Fibroblast of lung (primary cell): ENCODE data around the gene CALML4. TPM values are rescaled to one million over a fixed set of nuclear protein-coding genes. Genes with fewer than 3 reads are reported as not detected.

Experiments
- DNase-seq, 2 donors: peaks; one replicate each; pipeline versions ENCODE4 v3.0.0 to v3.0.0-alpha.2; 2010; ENCODE audit warnings: low read depth in 2 of 2
- H2AFZ ChIP-seq: 2 replicates; pipeline ENCODE4 v1.5.1; 2012; ENCODE audit warnings: low read length, control low read depth, inconsistent platforms
- H3K27ac ChIP-seq: 2 replicates; pipeline ENCODE4 v1.5.1; 2011; ENCODE audit warnings: low read length, control low read depth; ENCODE audit not compliant: insufficient read depth
- H3K27me3 ChIP-seq: 2 replicates; pipeline ENCODE4 v1.5.1; 2011; ENCODE audit warnings: mild to moderate bottlenecking, low read length; ENCODE audit not compliant: control insufficient read depth, insufficient read depth
- H3K36me3 ChIP-seq: 2 replicates; pipeline ENCODE4 v1.5.1; 2011; ENCODE audit warnings: low read length; ENCODE audit not compliant: control insufficient read depth, insufficient read depth
- H3K4me1 ChIP-seq: 2 replicates; pipeline ENCODE4 v1.5.1; 2011; ENCODE audit warnings: low read length; ENCODE audit not compliant: control insufficient read depth, insufficient read depth; ENCODE audit errors: extremely low read depth
- H3K4me2 ChIP-seq: 2 replicates; pipeline ENCODE4 v1.5.1; 2011; ENCODE audit warnings: low read length, control low read depth; ENCODE audit not compliant: insufficient read depth; ENCODE audit errors: extremely low read depth
- H3K4me3 ChIP-seq, 4 experiments: fragments of 200-600 bp in 1 of 4; sonication (generic) in 1 of 4; replicated peaks in 1 of 4; 2 replicates each; pipeline ENCODE4 v1.5.1; 2011 to 2016; ENCODE audit warnings: low read length in 4 of 4, low read depth in 3 of 4, mild to moderate bottlenecking in 3 of 4, control low read depth in 2 of 4, inconsistent platforms in 1 of 4, mixed read lengths in 1 of 4; ENCODE audit not compliant: insufficient read depth in 1 of 4; ENCODE audit errors: control extremely low read depth in 1 of 4
- H3K79me2 ChIP-seq: 2 replicates; pipeline ENCODE4 v1.5.1; 2012; ENCODE audit warnings: mild to moderate bottlenecking, low read length, inconsistent platforms; ENCODE audit not compliant: control insufficient read depth, insufficient read depth
- H3K9ac ChIP-seq: 2 replicates; pipeline ENCODE4 v1.5.1; 2011; ENCODE audit warnings: mild to moderate bottlenecking, low read length, control low read depth; ENCODE audit not compliant: insufficient read depth
- H3K9me3 ChIP-seq: 2 replicates; pipeline ENCODE4 v1.5.1; 2012; ENCODE audit warnings: low read depth, low read length; ENCODE audit not compliant: control insufficient read depth, insufficient read depth
- H4K20me1 ChIP-seq: 2 replicates; pipeline ENCODE4 v1.5.1; 2011; ENCODE audit warnings: low read length; ENCODE audit not compliant: control insufficient read depth, insufficient read depth; ENCODE audit errors: extremely low read depth
- EZH2 ChIP-seq: IDR thresholded peaks from 2 replicates; pipeline ENCODE4 v1.5.1; 2012; ENCODE audit warnings: low read length, control low read depth, mild to moderate bottlenecking; ENCODE audit errors: missing control alignments
- polyA plus RNA-seq, 2 donors: library from polyadenylated mRNA; depleted of rRNA in 1 of 2; stranded (reverse) in 1 of 2; unstranded in 1 of 2; fragments of >200 nt; gene quantifications; 2 replicates each; pipeline ENCODE4 v1.2.1, GENCODE V29; 2011 to 2012; ENCODE audit warnings: missing spikeins in 1 of 2
- total RNA-seq: library from RNA; depleted of rRNA; stranded (reverse); fragments of >200 nt; gene quantifications from 2 replicates; pipeline ENCODE4 v1.2.1, GENCODE V29; 2014
- TF ChIP-seq, protein P1 (sequence below), 2 donors: IDR thresholded peaks in 1 of 2; conservative IDR thresholded peaks in 1 of 2; 1 replicate in 1 of 2; 2 replicates in 1 of 2; pipeline ENCODE4 v1.5.1; 2011 to 2012; ENCODE audit warnings: low read length in 2 of 2, control low read depth in 1 of 2, inconsistent platforms in 1 of 2, low read depth in 1 of 2, mild to moderate bottlenecking in 1 of 2

The CALML4 gene
- total and polyA plus RNA-seq, 2 donors (not counting 1 experiment from before 2014, with no cell fraction given): 1.8 to 2.0 TPM

DNA sequence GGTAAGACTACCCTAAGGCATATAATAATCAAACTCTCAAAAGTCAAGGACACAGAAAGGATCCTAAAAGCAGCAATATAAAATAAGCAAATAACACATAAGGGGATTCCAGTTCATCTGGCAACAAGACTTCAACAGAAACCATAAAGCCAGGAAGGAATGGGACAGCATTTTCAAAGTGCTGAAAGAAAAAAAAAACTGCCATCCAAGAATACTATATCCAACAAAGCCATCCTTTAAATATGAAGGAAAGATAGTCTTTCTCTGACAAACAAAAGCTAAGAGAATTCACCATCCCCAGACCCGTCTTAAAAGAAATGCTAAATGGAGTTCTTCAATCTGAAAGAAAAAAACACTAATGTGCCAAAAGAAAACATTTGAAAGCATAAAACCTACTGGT, 39.1 kb upstream of the CALML4 start:
- no peak overlapping the region for H3K4me2 ChIP-seq
- no peaks in the 10 kb centered on the region for H4K20me1 ChIP-seq
- H3K27me3 ChIP-seq: no peaks in the 10 kb centered on the region
- TF ChIP-seq, protein P1, sequence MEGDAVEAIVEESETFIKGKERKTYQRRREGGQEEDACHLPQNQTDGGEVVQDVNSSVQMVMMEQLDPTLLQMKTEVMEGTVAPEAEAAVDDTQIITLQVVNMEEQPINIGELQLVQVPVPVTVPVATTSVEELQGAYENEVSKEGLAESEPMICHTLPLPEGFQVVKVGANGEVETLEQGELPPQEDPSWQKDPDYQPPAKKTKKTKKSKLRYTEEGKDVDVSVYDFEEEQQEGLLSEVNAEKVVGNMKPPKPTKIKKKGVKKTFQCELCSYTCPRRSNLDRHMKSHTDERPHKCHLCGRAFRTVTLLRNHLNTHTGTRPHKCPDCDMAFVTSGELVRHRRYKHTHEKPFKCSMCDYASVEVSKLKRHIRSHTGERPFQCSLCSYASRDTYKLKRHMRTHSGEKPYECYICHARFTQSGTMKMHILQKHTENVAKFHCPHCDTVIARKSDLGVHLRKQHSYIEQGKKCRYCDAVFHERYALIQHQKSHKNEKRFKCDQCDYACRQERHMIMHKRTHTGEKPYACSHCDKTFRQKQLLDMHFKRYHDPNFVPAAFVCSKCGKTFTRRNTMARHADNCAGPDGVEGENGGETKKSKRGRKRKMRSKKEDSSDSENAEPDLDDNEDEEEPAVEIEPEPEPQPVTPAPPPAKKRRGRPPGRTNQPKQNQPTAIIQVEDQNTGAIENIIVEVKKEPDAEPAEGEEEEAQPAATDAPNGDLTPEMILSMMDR (conservative IDR thresholded peaks at IDR 0.05 in 1 of 2, IDR thresholded peaks at IDR 0.05 in 1 of 2; ENCODE audit: low read depth in 1 of 2, low read length in 2 of 2): no peak
- no peak for TF ChIP-seq EZH2
- no peak overlapping the region for H3K4me3 ChIP-seq
- no peaks in the 10 kb centered on the region for H3K36me3 ChIP-seq
- H3K4me1 ChIP-seq: no peaks in the 10 kb centered on the region
- H2AFZ ChIP-seq: no peak overlapping the region
- H3K27ac ChIP-seq: no peak overlapping the region
- no peak for DNase-seq
- no peaks in the 10 kb centered on the region for H3K9me3 ChIP-seq
- no peak overlapping the region for H3K9ac ChIP-seq
- no peaks in the 10 kb centered on the region for H3K79me2 ChIP-seq

DNA sequence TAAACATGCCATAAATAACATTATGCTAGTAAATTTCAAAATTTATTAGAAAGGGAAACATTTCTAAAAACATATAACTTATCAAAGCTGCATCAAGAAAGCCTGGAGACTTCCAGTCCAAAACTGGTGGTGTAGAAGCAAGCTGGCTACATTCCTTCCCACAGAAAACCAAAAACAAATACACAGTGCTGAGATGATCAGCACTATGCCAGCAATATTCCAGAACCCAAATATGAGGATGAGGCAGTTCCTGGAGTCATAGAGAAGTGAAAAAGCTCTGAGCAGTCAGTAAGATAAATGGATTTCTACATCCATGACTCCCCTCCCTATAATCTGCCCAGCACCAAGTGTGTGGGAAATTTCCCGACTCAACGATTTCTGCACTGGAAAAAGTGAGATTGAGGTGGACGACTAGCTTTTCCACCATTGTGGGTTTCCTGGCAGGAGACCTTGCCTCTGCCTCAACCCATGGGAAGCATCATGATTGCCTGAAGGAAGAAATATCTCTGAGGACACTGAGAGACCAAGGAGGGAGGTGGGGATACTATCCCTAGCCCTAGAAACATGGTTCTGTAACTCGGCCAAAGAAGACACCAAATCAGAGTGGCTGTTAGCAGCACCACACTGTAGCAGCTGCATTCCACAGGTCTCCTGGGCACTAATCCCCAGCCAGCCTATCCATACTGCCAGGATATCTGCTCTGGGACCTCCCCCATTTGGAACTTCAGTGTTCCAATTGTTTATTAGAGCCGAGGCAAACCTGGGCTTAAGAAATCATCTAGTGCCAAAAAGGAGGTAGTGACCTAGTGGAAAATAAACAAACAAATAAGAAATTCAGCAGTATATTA, 36.2 kb upstream of the CALML4 start:
- H2AFZ ChIP-seq: no peak overlapping the region
- peak in 1 of 2 donors; percentile 15 for DNase-seq
- H3K9me3 ChIP-seq: no peaks in the 10 kb centered on the region
- no peaks in the 10 kb centered on the region for H3K79me2 ChIP-seq
- no peak overlapping the region for H3K4me2 ChIP-seq
- H3K36me3 ChIP-seq: no peaks in the 10 kb centered on the region
- no peaks in the 10 kb centered on the region for H4K20me1 ChIP-seq
- H3K9ac ChIP-seq: no peak overlapping the region
- no peak overlapping the region for H3K27ac ChIP-seq
- no peaks in the 10 kb centered on the region for H3K4me1 ChIP-seq
- TF ChIP-seq, protein P1 (conservative IDR thresholded peaks at IDR 0.05 in 1 of 2, IDR thresholded peaks at IDR 0.05 in 1 of 2; ENCODE audit: low read depth in 1 of 2, low read length in 2 of 2): no peak
- no peak for TF ChIP-seq EZH2
- no peak overlapping the region for H3K4me3 ChIP-seq
- H3K27me3 ChIP-seq: no peaks in the 10 kb centered on the region

DNA sequence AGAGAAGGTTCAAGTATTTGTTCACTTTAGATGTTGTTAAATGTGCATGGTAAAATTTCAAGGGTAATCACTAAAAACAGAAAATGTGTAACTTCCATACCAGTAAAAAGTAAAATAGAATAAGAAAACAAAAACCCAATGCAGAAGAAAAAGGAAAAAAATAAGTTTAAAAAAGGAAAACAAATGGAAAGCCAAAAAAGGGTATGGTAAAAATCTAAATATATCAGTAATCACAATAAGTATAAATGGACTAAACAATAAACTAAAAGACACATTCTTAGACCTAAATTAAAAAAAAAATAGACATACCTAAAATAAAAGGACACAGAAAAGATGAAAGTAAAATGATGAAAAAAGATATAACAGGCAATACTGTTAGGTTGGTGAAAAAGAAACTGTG, 33.9 kb upstream of the CALML4 start:
- H3K27ac ChIP-seq: no peak overlapping the region
- H3K79me2 ChIP-seq: no peaks in the 10 kb centered on the region
- no peak overlapping the region for H2AFZ ChIP-seq
- H3K9ac ChIP-seq: no peak overlapping the region
- H4K20me1 ChIP-seq: no peaks in the 10 kb centered on the region
- TF ChIP-seq EZH2: no peak
- TF ChIP-seq, protein P1 (conservative IDR thresholded peaks at IDR 0.05 in 1 of 2, IDR thresholded peaks at IDR 0.05 in 1 of 2; ENCODE audit: low read depth in 1 of 2, low read length in 2 of 2): no peak
- H3K4me1 ChIP-seq: no peaks in the 10 kb centered on the region
- no peaks in the 10 kb centered on the region for H3K9me3 ChIP-seq
- no peak overlapping the region for H3K4me3 ChIP-seq
- no peak overlapping the region for H3K4me2 ChIP-seq
- no peaks in the 10 kb centered on the region for H3K36me3 ChIP-seq
- H3K27me3 ChIP-seq: no peaks in the 10 kb centered on the region
- no peak for DNase-seq
